Stimulated activated CD8-positive, alpha-beta memory T cell treated with anti-CD3 and anti-CD28 coated beads, Interleukin-2, amount 100 ng/mL, for 1 hour (primary cell): ENCODE results near the gene IPO4.

ENCODE experiments used
- DNase-seq, 2 donors: peaks; one replicate each; pipeline ENCODE4 v3.0.0-alpha.2; 2020; ENCODE audit warnings: low read depth in 2 of 2

IPO4 gene

GRCh38 chr14:24176599-24176998, 12.0 kb downstream of the IPO4 start:
- no peak for DNase-seq

GRCh38 chr14:24172871-24173281, 15.7 kb downstream of the IPO4 start:
- no peak for DNase-seq

DNA sequence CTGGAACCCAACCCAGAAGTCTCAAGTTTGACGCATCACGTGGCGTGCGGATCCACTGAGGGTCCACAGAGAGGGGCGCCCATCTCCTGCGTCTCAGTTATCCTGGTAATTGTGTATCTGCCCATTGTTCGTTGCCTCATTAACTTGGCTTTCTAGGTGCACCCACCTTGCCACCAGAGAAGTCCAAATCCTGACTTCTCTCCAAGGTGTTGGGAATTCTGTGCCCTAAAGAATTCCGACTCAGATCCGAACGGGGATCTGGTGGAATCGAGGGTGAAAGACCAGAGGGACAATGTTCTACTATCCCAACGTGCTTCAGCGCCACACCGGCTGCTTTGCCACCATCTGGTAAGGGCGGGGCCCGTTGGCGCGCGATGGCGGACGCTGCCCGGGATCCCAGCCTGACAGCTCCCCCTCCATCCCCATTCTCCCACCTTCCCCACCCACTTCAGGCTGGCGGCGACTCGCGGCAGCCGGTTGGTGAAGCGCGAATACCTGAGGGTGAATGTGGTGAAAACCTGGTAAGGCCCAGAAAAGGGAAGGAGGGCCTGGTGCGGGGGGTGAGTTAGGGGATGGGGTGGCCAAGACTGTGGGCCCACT, 16.3 kb downstream of the IPO4 start:
- DNase-seq: no peak

DNA sequence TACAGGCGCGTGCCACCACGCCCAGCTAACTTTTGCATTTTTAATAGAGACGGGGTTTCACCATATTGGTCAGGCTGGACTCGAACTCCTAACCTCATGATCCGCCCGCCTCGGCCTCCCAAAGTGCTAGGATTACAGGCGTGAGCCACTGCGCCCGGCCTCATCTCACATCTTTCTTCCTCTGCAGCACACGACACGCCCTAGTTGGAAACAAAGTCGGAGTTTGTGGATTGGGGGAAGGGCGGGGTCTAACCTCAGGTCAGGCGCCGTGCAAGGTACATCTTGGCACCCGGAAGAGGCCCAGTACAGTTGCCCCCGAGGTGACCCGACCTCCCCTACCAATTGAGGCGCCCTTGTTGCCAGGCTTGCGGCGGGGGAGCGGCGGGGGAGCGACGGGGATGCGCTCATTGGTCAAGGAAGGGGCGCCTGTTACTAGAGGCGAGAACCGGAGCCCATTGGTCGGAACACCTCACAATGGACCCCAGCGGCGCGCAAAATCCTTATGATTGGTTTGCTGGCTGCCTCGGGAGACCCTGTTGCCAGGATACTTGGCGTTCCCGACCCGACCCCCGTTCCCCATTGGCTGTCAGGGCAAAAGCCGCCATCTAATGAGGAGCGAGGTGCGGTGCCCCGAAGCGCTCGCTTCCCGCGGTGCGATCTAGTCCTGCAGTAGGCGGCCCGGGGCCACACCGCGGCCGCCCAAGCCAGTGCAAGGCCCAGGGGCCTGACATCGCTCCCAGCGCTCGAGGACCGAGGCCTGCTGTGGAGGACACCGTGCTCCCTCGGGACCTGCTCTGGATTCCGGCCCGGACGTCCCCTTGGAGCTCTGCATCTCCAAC, 17.0 kb downstream of the IPO4 start, which contains the start of gene REC8:
TSS of gene REC8 (plus strand) at position 659 of the 839 bp plus-strand sequence. CDS start 473 bp downstream, outside the sequence.
- peak; percentile 43 to 58 for DNase-seq

DNA sequence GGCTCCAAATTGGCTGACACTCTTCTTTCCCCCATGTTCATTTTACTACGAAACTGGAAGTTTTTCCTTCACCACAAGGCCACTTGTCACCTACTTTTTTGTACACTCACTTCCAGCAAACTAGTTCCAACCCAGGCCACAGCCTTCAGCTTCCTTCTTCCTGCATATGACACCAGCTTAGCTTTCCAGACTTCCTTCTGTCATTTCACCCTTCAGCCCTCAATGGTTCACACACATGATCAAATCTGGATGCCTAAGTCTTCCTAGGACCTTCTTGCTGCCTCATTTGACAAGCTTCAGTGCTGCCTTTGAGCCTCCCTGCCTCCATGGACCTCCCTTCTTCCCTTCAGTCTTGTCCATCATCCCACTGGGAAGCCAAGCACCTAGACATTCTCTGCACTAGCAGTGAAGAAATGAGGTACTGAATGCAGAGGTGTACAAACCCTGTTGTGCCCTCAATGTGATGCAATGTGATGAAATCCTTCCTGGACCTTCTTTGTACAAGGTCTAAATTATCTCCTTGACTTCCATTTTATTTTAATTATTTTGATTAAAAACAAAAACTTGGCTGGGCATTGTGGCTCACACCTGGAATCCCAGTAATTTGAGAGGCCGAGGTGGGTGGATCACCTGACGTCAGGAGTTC, 21.0 kb downstream of the IPO4 start:
- no peak for DNase-seq

DNA sequence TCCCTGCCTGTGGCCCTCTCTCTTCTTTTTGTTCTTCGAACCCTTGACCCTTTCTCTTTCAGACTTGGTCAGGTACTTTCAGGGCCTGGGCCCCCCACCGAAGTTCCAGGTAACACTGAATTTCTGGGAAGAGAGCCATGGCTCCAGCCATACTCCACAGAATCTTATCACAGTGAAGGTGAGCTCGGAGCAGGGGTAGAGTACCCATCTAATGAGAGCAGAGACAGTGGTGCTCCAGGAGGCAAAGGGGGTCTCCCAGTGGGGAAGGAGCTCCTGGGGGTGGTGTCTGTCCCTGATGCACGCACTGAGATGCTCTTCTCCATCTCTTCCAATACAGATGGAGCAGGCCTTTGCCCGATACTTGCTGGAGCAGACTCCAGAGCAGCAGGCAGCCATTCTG, 22.8 kb downstream of the IPO4 start:
- DNase-seq: no peak

GRCh38 chr14:24164518-24164991, 24.1 kb downstream of the IPO4 start:
- no peak for DNase-seq

GRCh38 chr14:24162093-24162492, 26.5 kb downstream of the IPO4 start:
- no peak for DNase-seq

DNA sequence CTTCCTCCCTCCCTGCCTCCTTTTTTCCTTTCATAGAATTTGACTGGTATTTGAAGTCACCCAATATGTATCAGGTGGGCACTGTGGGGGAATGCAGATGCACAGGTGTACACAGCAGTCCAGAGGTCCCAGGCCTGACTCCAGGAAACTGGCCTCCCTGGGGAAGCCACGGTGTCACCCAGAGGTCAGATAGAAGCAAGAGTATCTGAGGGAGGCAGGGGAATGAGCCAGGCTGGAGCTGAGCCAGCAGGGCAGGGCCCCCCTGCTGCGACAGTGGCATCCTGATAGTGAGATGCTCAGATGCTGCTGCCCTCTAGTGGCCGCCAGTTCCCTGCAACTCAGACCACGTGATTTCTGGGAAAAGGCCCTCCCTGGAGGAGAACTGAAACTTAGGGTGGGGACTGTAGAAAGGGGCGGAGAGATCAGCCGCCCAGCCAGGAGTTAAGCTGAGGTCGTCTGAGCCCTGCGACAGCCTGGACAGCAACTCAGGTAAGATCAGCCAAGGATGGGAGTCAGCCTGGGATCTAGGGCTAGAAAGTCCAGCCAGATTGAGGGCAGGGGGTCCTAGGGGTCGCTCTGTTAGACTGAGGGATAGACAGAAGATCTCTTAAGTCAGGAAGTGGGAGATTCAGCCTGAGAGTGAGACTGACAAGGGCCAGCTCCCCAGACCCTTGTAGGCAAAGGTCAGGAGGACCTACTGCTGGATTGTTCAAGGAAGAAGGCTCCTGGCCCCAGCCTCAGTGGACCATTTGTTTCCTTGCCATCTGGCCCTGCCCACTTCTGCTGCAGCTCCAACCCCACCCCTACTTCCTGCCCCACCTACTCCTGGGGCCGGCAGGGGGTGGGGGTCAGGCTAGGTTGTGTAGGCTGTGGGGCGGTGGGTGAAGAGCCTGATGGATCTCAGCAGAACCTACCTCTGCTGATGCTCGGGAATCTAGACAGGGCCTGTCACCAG, 27.5 kb downstream of the IPO4 start, which contains the start of gene IRF9:
TSS of gene IRF9 (plus strand) at position 416 of the 955 bp plus-strand sequence. CDS start 880 bp downstream, outside the sequence.
- peak; percentile 96 to 97 for DNase-seq

DNA sequence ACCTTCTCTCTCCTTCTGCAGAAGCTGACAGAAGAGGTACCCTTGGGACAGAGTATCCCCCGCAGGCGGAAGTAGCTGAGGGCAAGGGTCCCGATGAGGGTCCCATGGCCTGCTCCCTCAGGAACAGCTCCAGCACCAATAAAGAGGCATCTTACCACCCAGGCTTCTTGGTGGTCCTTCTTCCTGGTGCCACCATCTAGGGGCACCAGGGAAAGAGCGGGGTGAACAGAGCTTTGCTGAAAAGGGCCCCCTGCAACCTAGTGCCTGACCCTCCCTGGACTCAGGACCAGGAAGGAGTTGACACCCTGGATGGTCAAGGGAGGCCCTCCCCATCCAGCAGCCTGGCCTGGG, 28.1 kb downstream of the IPO4 start:
- DNase-seq: no peak

GRCh38 chr14:24159777-24160498, 28.7 kb downstream of the IPO4 start:
- DNase-seq: no peak

- no peak for DNase-seq
Measured at GRCh38 chr14:24157331-24157730, 31.3 kb downstream of the IPO4 start.

GRCh38 chr14:24156840-24157239, 31.8 kb downstream of the IPO4 start:
- DNase-seq: no peak

DNA sequence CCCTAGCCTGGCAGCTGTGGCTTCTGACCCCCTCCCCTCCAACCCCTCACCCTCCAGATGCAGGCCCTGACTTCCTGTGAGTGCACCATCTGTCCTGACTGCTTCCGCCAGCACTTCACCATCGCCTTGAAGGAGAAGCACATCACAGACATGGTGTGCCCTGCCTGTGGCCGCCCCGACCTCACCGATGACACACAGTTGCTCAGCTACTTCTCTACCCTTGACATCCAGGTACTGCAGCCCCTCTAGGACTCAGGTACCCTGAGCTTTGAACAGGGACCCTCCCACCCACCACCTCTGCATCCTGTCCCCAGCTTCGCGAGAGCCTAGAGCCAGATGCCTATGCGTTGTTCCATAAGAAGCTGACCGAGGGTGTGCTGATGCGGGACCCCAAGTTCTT, 33.5 kb downstream of the IPO4 start:
- no peak for DNase-seq

- no peak for DNase-seq
Measured at GRCh38 chr14:24151404-24152080, 37.1 kb downstream of the IPO4 start.

DNA sequence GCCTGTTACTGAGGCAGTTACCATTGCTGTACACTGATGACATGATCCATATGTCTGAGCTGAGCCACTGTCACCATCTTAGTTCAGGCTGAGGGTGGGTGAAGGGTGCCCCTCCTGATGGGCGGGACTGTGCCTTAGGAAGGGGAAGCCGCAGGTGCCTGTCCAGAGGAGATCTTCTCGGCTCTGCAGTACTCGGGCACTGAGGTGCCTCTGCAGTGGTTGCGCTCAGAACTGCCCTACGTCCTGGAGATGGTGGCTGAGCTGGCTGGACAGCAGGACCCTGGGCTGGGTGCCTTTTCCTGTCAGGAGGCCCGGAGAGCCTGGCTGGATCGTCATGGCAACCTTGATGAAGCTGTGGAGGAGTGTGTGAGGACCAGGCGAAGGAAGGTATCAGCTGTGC, 37.6 kb downstream of the IPO4 start:
- no peak for DNase-seq

DNA sequence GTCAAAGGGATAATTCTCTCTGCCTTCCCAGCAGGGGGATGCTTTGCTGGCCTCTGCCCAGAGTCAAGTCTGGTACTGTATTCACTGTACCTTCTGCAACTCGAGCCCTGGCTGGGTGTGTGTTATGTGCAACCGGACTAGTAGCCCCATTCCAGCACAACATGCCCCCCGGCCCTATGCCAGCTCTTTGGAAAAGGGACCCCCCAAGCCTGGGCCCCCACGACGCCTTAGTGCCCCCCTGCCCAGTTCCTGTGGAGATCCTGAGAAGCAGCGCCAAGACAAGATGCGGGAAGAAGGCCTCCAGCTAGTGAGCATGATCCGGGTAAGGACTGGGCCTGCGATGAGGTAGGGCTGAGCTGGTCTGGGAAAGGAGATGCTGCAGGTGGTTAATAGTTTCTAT, 38.0 kb downstream of the IPO4 start:
- no peak for DNase-seq

DNA sequence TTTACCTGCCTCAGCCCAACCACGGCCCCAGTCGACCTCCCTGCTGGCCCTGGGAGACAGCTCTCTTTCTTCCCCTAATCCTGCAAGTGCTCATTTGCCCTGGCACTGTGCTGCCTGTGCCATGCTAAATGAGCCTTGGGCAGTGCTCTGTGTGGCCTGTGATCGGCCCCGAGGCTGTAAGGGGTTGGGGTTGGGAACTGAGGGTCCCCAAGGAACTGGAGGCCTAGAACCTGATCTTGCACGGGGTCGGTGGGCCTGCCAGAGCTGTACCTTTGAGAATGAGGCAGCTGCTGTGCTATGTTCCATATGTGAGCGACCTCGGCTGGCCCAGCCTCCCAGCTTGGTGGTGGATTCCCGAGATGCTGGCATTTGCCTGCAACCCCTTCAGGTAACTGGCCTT, 38.6 kb downstream of the IPO4 start:
- DNase-seq: no peak

DNA sequence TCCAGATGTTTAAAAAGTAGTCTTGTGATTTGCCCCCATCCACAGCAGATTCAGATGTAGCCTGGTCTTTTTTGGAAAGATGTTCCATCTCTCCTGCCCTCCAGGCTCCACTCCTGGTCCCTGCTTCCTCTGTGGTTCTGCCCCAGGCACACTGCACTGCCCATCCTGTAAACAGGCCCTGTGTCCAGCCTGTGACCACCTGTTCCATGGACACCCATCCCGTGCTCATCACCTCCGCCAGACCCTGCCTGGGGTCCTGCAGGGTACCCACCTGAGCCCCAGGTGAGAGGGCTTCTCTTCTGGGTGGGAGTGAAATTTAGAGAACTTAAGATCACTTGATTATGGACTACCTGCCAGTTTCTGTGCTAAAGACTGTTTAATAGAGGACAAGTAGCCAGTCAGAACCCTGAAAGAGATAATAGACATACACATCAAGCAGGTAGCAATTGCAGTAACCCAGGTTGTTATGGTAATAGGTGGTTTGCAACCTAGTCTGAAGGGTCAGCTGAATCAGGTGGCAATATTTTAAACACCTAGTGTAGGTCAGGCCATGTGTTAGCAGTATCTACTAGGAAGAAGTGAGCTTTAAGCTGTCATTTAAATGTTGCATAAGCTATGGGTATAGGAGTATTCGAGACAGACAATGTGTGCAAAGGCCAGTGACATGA, 39.2 kb downstream of the IPO4 start:
- no peak for DNase-seq
